Hepatocyte (in vitro differentiated cells): ENCODE results near the gene NPLOC4. TPM values are rescaled to one million over a fixed set of nuclear protein-coding genes. Genes with fewer than 3 reads are reported as not detected.

Experiments used
- DNase-seq: peaks from one replicate; pipeline ENCODE4 v3.0.0-alpha.2; 2016; ENCODE audit warnings: low spot score
- H2AFZ ChIP-seq: fragments of 200-600 bp; sonication (generic); 2 replicates; pipeline ENCODE4 v1.6.0; 2016; ENCODE audit warnings: antibody characterized with exemption, mild to moderate bottlenecking
- H3K27ac ChIP-seq: fragments of 200-600 bp; sonication (generic); 2 replicates; pipeline ENCODE4 v1.5.1; 2016; ENCODE audit warnings: mild to moderate bottlenecking
- H3K27me3 ChIP-seq: fragments of 200-600 bp; sonication (generic); 2 replicates; pipeline ENCODE4 v1.6.1; 2016
- H3K36me3 ChIP-seq: fragments of 200-600 bp; sonication (generic); replicated peaks from 2 replicates; pipeline ENCODE4 v1.5.1; 2016; ENCODE audit warnings: low read depth; ENCODE audit not compliant: insufficient read depth
- H3K4me1 ChIP-seq: fragments of 200-600 bp; sonication (generic); 2 replicates; pipeline ENCODE4 v1.5.1; 2016; ENCODE audit warnings: mild to moderate bottlenecking, moderate library complexity; ENCODE audit not compliant: insufficient read depth
- H3K4me2 ChIP-seq: fragments of 200-600 bp; sonication (generic); 2 replicates; pipeline ENCODE4 v1.6.0; 2016
- H3K4me3 ChIP-seq: fragments of 200-600 bp; sonication (generic); 2 replicates; pipeline ENCODE4 v1.5.1; 2016; ENCODE audit warnings: mild to moderate bottlenecking
- H3K79me2 ChIP-seq: fragments of 200-600 bp; sonication (generic); 2 replicates; pipeline ENCODE4 v1.6.0; 2017; ENCODE audit warnings: mild to moderate bottlenecking
- H3K9me2 ChIP-seq: fragments of 200-600 bp; sonication (generic); replicated peaks from 2 replicates; pipeline ENCODE4 v1.6.0; 2017; ENCODE audit warnings: mild to moderate bottlenecking; ENCODE audit not compliant: insufficient read depth
- H3K9me3 ChIP-seq: fragments of 200-600 bp; sonication (generic); 2 replicates; pipeline ENCODE4 v1.5.1; 2016; ENCODE audit warnings: low read depth, mild to moderate bottlenecking
- H4K20me1 ChIP-seq: fragments of 200-600 bp; sonication (generic); 2 replicates; pipeline ENCODE4 v1.6.0; 2016; ENCODE audit warnings: mild to moderate bottlenecking; ENCODE audit not compliant: insufficient read depth, poor library complexity, severe bottlenecking
- CTCF ChIP-seq: fragments of 200-600 bp; sonication (generic); IDR thresholded peaks from 2 replicates; pipeline ENCODE4 v1.5.1; 2016; ENCODE audit warnings: antibody characterized with exemption, mild to moderate bottlenecking; ENCODE audit not compliant: poor library complexity
- EZH2 ChIP-seq: fragments of 200-600 bp; sonication (generic); IDR thresholded peaks from 2 replicates; pipeline ENCODE4 v1.6.1; 2016; ENCODE audit warnings: antibody characterized with exemption, mild to moderate bottlenecking, borderline replicate concordance
- EZH2phosphoT487 ChIP-seq: fragments of 200-600 bp; sonication (generic); IDR thresholded peaks from one replicate; pipeline ENCODE4 v1.6.1; 2018; ENCODE audit warnings: antibody characterized with exemption, mild to moderate bottlenecking, low read depth, moderate library complexity; ENCODE audit not compliant: unreplicated experiment, severe bottlenecking
- WGBS: methylation state at CpG from one replicate; pipeline ENCODE4 v1.1.6; 2016; ENCODE audit warnings: low lambda C conversion rate; ENCODE audit errors: missing lambda C conversion rate; 5-methylcytosine and 5-hydroxymethylcytosine counted together
- polyA plus RNA-seq: library from polyadenylated mRNA; unstranded; fragments of >200 nt; fragmentation: Nextera tagmentation; extraction: Ambion mirVana; gene quantifications from 2 replicates; pipeline ENCODE4 v1.2.1, GENCODE V29; 2016
- small RNA-seq: library from RNA; depleted of rRNA; stranded (forward); fragments of <200 nt; gene quantifications from one replicate; pipeline ENCODE3, GENCODE V24; 2014
- total RNA-seq: library from RNA; depleted of rRNA; stranded (reverse); fragments of >200 nt; gene quantifications from 2 replicates; pipeline ENCODE4 v1.2.3, GENCODE V29; 2014

The NPLOC4 gene
- total and polyA plus RNA-seq, 2 experiments from 2014 or later: 53.7 to 54.6 TPM

- Histone ChIP-seq H3K27ac (peak overlapping the region; percentile 97), H2AFZ (no peak overlapping the region), H3K9me2 (no peaks in the 10 kb centered on the region), H3K36me3 (peaks cover 9% of the 10 kb centered on the region), H4K20me1 (peaks cover 48% of the 10 kb centered on the region), H3K79me2 (peaks cover 51% of the 10 kb centered on the region), H3K9me3 (no peaks in the 10 kb centered on the region), H3K4me1 (peaks cover 17% of the 10 kb centered on the region), H3K27me3 (no peaks in the 10 kb centered on the region), H3K4me3 (peak overlapping the region; percentile 91), H3K4me2 (peak overlapping the region; percentile 98)
- WGBS: 35% methylated on average over 12 of the region's 12 CpGs
- TF ChIP-seq EZH2 (no peak), CTCF (no peak), EZH2phosphoT487 (no peak)
- DNase-seq: no peak
These were observed 127.5 kb downstream of the NPLOC4 start for GRCh38 chr17:81509207-81509971.

- peaks cover 46% of the 10 kb centered on the region for H3K79me2 ChIP-seq
- no peak overlapping the region for H3K4me3 ChIP-seq
- no peak overlapping the region for H2AFZ ChIP-seq
- TF ChIP-seq EZH2 (no peak), EZH2phosphoT487 (no peak), CTCF (no peak)
- WGBS: 90% methylated on average over 9 of the region's 10 CpGs
- H3K4me1 ChIP-seq: peaks cover 11% of the 10 kb centered on the region
- peak overlapping the region; percentile 98 for H3K4me2 ChIP-seq
- peaks cover 9% of the 10 kb centered on the region for H3K36me3 ChIP-seq
- no peaks in the 10 kb centered on the region for H3K9me2 ChIP-seq
- H3K9me3 ChIP-seq: no peaks in the 10 kb centered on the region
- no peak for DNase-seq
- peaks cover 48% of the 10 kb centered on the region for H4K20me1 ChIP-seq
- no peaks in the 10 kb centered on the region for H3K27me3 ChIP-seq
- peak overlapping the region; percentile 97 for H3K27ac ChIP-seq
These were observed 128.2 kb downstream of the NPLOC4 start for GRCh38 chr17:81508639-81509206.

Small RNAs within 50 kb of the gene (small RNA-seq; reads per million reads assigned to genes)
- gene RF00019: not detected

Other genes with a start within 250 kb of the NPLOC4 start
- 6.6 and 8.6 TPM in 2 replicates for gene BAHCC1, start 241.7 kb downstream of the NPLOC4 start, total RNA-seq
- gene BAHCC1, start 241.7 kb downstream of the NPLOC4 start, polyA plus RNA-seq: 6.4 and 7.9 TPM in 2 replicates
- gene ACTG1, start 124.3 kb downstream of the NPLOC4 start, total RNA-seq: 3,207 and 3,298 TPM in 2 replicates
- gene ACTG1, start 124.3 kb downstream of the NPLOC4 start, polyA plus RNA-seq: 2,719 and 2,832 TPM in 2 replicates
- 1.8 and 3.7 TPM in 2 replicates for gene FSCN2, start 108.7 kb downstream of the NPLOC4 start, total RNA-seq
- 0.29 and 0.40 TPM in 2 replicates for gene FSCN2, start 108.7 kb downstream of the NPLOC4 start, polyA plus RNA-seq
- gene FAAP100, start 84.8 kb downstream of the NPLOC4 start, total RNA-seq: 18.3 and 20.9 TPM in 2 replicates
- gene FAAP100, start 84.8 kb downstream of the NPLOC4 start, polyA plus RNA-seq: 30.7 and 34.4 TPM in 2 replicates
- 1.4 and 3.5 TPM in 2 replicates for gene TSPAN10, start 84 bp upstream of the NPLOC4 start, total RNA-seq
- gene TSPAN10, start 84 bp upstream of the NPLOC4 start, polyA plus RNA-seq: 12.0 and 15.2 TPM in 2 replicates
- 0.87 and 2.1 TPM in 2 replicates for gene PDE6G, start 19.4 kb upstream of the NPLOC4 start, total RNA-seq
- gene PDE6G, start 19.4 kb upstream of the NPLOC4 start, polyA plus RNA-seq: 0.37 and 0.83 TPM in 2 replicates
- gene OXLD1, start 29.5 kb upstream of the NPLOC4 start, total RNA-seq: 22.3 and 37.8 TPM in 2 replicates
- 39.8 and 55.2 TPM in 2 replicates for gene OXLD1, start 29.5 kb upstream of the NPLOC4 start, polyA plus RNA-seq
- gene CCDC137, start 29.6 kb upstream of the NPLOC4 start, total RNA-seq: 8.3 and 9.1 TPM in 2 replicates
- 20.5 and 23.0 TPM in 2 replicates for gene CCDC137, start 29.6 kb upstream of the NPLOC4 start, polyA plus RNA-seq
- 34.2 and 38.8 TPM in 2 replicates for gene ARL16, start 46.7 kb upstream of the NPLOC4 start, total RNA-seq
- gene ARL16, start 46.7 kb upstream of the NPLOC4 start, polyA plus RNA-seq: 64.6 and 70.6 TPM in 2 replicates
- 47.3 and 59.2 TPM in 2 replicates for gene HGS, start 46.9 kb upstream of the NPLOC4 start, total RNA-seq
- gene HGS, start 46.9 kb upstream of the NPLOC4 start, polyA plus RNA-seq: 128 and 142 TPM in 2 replicates
- gene MRPL12, start 66.3 kb upstream of the NPLOC4 start, total RNA-seq: 24.5 and 37.0 TPM in 2 replicates
- gene MRPL12, start 66.3 kb upstream of the NPLOC4 start, polyA plus RNA-seq: 94.6 and 96.1 TPM in 2 replicates
- 27.5 and 31.3 TPM in 2 replicates for gene SLC25A10, start 75.2 kb upstream of the NPLOC4 start, total RNA-seq
- 34.8 and 53.2 TPM in 2 replicates for gene SLC25A10, start 75.2 kb upstream of the NPLOC4 start, polyA plus RNA-seq
- gene GCGR, start 167.0 kb upstream of the NPLOC4 start, total RNA-seq: 2.4 and 2.9 TPM in 2 replicates
- gene GCGR, start 167.0 kb upstream of the NPLOC4 start, polyA plus RNA-seq: 2.5 and 3.8 TPM in 2 replicates
- gene MCRIP1, start 196.2 kb upstream of the NPLOC4 start, total RNA-seq: 63.3 and 66.1 TPM in 2 replicates
- 118 and 138 TPM in 2 replicates for gene MCRIP1, start 196.2 kb upstream of the NPLOC4 start, polyA plus RNA-seq
- gene PPP1R27, start 197.9 kb upstream of the NPLOC4 start, total RNA-seq: not detected in 2 replicates
- 0.56 and 0.72 TPM in 2 replicates for gene PPP1R27, start 197.9 kb upstream of the NPLOC4 start, polyA plus RNA-seq
- 1,163 and 1,316 TPM in 2 replicates for gene P4HB, start 223.4 kb upstream of the NPLOC4 start, total RNA-seq
- gene P4HB, start 223.4 kb upstream of the NPLOC4 start, polyA plus RNA-seq: 1,233 and 1,240 TPM in 2 replicates
- gene ARHGDIA, start 234.2 kb upstream of the NPLOC4 start, total RNA-seq: 57.0 and 80.7 TPM in 2 replicates
- 295 and 311 TPM in 2 replicates for gene ARHGDIA, start 234.2 kb upstream of the NPLOC4 start, polyA plus RNA-seq